ENCODE measurements around the gene CHML.
"Not testable (repeated sequence)": the region's sequence is repeated elsewhere in the genome, so short reads cannot be mapped to it uniquely, and the experiment has no call there.

Gene CHML, protein sequence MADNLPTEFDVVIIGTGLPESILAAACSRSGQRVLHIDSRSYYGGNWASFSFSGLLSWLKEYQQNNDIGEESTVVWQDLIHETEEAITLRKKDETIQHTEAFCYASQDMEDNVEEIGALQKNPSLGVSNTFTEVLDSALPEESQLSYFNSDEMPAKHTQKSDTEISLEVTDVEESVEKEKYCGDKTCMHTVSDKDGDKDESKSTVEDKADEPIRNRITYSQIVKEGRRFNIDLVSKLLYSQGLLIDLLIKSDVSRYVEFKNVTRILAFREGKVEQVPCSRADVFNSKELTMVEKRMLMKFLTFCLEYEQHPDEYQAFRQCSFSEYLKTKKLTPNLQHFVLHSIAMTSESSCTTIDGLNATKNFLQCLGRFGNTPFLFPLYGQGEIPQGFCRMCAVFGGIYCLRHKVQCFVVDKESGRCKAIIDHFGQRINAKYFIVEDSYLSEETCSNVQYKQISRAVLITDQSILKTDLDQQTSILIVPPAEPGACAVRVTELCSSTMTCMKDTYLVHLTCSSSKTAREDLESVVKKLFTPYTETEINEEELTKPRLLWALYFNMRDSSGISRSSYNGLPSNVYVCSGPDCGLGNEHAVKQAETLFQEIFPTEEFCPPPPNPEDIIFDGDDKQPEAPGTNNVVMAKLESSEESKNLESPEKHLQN

DNA sequence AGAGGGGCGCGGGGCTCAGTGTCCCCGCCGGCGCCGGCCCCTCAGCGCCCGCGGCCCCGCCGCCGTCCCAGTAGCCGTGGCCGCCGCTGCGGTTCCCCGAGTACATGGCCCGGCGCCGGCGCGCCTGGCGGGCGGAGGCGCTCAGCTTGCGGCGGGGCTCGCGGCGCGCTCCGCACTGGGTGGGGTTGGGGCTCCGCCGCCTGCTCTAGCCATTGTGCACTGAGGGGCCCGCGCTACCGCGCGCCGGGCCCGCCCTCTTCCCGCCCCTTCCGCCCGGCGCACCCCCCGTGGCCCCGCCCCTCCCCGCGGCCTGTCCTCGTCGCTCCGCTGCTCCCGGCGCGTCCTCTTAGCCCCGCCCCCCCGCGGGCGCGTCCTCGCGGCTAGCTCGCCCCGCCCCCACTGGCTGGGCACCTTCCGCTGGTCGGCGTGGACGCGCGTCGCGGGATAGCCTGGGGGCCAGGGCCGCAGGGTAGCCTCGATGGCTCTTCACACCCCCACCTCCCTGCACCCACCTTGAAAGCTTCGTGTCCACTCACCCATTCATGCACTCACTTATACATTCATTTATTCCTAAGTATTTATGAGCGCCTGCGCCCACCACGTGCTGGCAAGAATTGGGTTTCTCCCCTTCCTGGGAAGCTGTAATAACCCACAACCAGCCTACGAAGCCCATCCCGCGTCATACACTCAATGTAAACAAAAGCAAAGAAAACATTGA, at the start of gene CHML, which contains the start of gene OPN3:
TSS of gene CHML (minus strand) at position 221 of the 718 bp plus-strand sequence. CDS start 4,603 bp downstream, outside the sequence.
TSS of gene OPN3 (minus strand) at position 221 of the 718 bp plus-strand sequence. CDS start at position 106, 115 bp downstream.
- Histone ChIP-seq H3K4me1 (ENCODE audit: control insufficient read depth in 1 of 2, insufficient read depth in 2 of 2, low read length in 2 of 2) (peaks cover 0 to 7% of the 10 kb centered on the region in 2 donors), H3K9me3 (ENCODE audit: control insufficient read depth in 1 of 2, low read length in 2 of 2) (no peaks in the 10 kb centered on the region), H3K36me3 (ENCODE audit: control insufficient read depth in 1 of 2, insufficient read depth in 2 of 2, low read length in 2 of 2) (peaks cover 0 to 2% of the 10 kb centered on the region in 2 donors), H3K4me3 (ENCODE audit: low read depth in 1 of 2, low read length in 2 of 2) (peak within 1 kb of the TSS; percentile 84 to 85), H3K27me3 (ENCODE audit: low read depth, low read length) (no peaks in the 10 kb centered on the region), H3K27ac (ENCODE audit: low read length) (peak within 1 kb of the TSS; percentile 46)

GRCh38 chr1:241688940-241689368, 48.8 kb upstream of the CHML start:
- no peaks in the 10 kb centered on the region for H3K9me3 ChIP-seq (ENCODE audit: control insufficient read depth in 1 of 2, low read length in 2 of 2)
- no peak overlapping the region for H3K27ac ChIP-seq (ENCODE audit: low read length)

GRCh38 chr1:241684108-241684507, 43.9 kb upstream of the CHML start:
- Histone ChIP-seq H3K36me3 (ENCODE audit: control insufficient read depth in 1 of 2, insufficient read depth in 2 of 2, low read length in 2 of 2) (no peaks in the 10 kb centered on the region), H3K4me3 (ENCODE audit: low read depth in 1 of 2, low read length in 2 of 2) (no peak overlapping the region), H3K4me1 (ENCODE audit: control insufficient read depth in 1 of 2, insufficient read depth in 2 of 2, low read length in 2 of 2) (no peaks in the 10 kb centered on the region), H3K27me3 (ENCODE audit: low read depth, low read length) (no peaks in the 10 kb centered on the region), H3K9me3 (ENCODE audit: control insufficient read depth in 1 of 2, low read length in 2 of 2) (no peaks in the 10 kb centered on the region), H3K27ac (ENCODE audit: low read length) (no peak overlapping the region)

More at GRCh38 chr1:241688940-241689368, 48.8 kb upstream of the CHML start:
- H3K27me3 ChIP-seq (ENCODE audit: low read depth, low read length): no peaks in the 10 kb centered on the region
- H3K36me3 ChIP-seq (ENCODE audit: control insufficient read depth in 1 of 2, insufficient read depth in 2 of 2, low read length in 2 of 2): no peaks in the 10 kb centered on the region
- no peaks in the 10 kb centered on the region for H3K4me1 ChIP-seq (ENCODE audit: control insufficient read depth in 1 of 2, insufficient read depth in 2 of 2, low read length in 2 of 2)
- H3K4me3 ChIP-seq (ENCODE audit: low read depth in 1 of 2, low read length in 2 of 2): no peak overlapping the region

- no peaks in the 10 kb centered on the region for H3K9me3 ChIP-seq (ENCODE audit: control insufficient read depth in 1 of 2, low read length in 2 of 2)
- no peak overlapping the region for H3K27ac ChIP-seq (ENCODE audit: low read length)
- H3K27me3 ChIP-seq (ENCODE audit: low read depth, low read length): no peaks in the 10 kb centered on the region
- no peaks in the 10 kb centered on the region for H3K4me1 ChIP-seq (ENCODE audit: control insufficient read depth in 1 of 2, insufficient read depth in 2 of 2, low read length in 2 of 2)
- H3K36me3 ChIP-seq (ENCODE audit: control insufficient read depth in 1 of 2, insufficient read depth in 2 of 2, low read length in 2 of 2): no peaks in the 10 kb centered on the region
- H3K4me3 ChIP-seq (ENCODE audit: low read depth in 1 of 2, low read length in 2 of 2): no peak overlapping the region
Observed at GRCh38 chr1:241682921-241683320, 42.8 kb upstream of the CHML start.

GRCh38 chr1:241681861-241682448, 41.8 kb upstream of the CHML start:
- not testable (repeated sequence) for H3K27me3 ChIP-seq (ENCODE audit: low read depth, low read length); H3K4me1 ChIP-seq (ENCODE audit: control insufficient read depth in 1 of 2, insufficient read depth in 2 of 2, low read length in 2 of 2); H3K36me3 ChIP-seq (ENCODE audit: control insufficient read depth in 1 of 2, insufficient read depth in 2 of 2, low read length in 2 of 2); H3K9me3 ChIP-seq (ENCODE audit: control insufficient read depth in 1 of 2, low read length in 2 of 2); H3K4me3 ChIP-seq (ENCODE audit: low read depth in 1 of 2, low read length in 2 of 2); H3K27ac ChIP-seq (ENCODE audit: low read length)

GRCh38 chr1:241679961-241680360, 39.8 kb upstream of the CHML start:
- Histone ChIP-seq H3K4me1 (ENCODE audit: control insufficient read depth in 1 of 2, insufficient read depth in 2 of 2, low read length in 2 of 2) (no peaks in the 10 kb centered on the region), H3K36me3 (ENCODE audit: control insufficient read depth in 1 of 2, insufficient read depth in 2 of 2, low read length in 2 of 2) (no peaks in the 10 kb centered on the region), H3K27ac (ENCODE audit: low read length) (no peak overlapping the region), H3K9me3 (ENCODE audit: control insufficient read depth in 1 of 2, low read length in 2 of 2) (no peaks in the 10 kb centered on the region), H3K27me3 (ENCODE audit: low read depth, low read length) (no peaks in the 10 kb centered on the region), H3K4me3 (ENCODE audit: low read depth in 1 of 2, low read length in 2 of 2) (no peak overlapping the region)

- no peaks in the 10 kb centered on the region for H3K36me3 ChIP-seq (ENCODE audit: control insufficient read depth in 1 of 2, insufficient read depth in 2 of 2, low read length in 2 of 2)
- H3K4me1 ChIP-seq (ENCODE audit: control insufficient read depth in 1 of 2, insufficient read depth in 2 of 2, low read length in 2 of 2): no peaks in the 10 kb centered on the region
- H3K4me3 ChIP-seq (ENCODE audit: low read depth in 1 of 2, low read length in 2 of 2): no peak overlapping the region
- no peaks in the 10 kb centered on the region for H3K9me3 ChIP-seq (ENCODE audit: control insufficient read depth in 1 of 2, low read length in 2 of 2)
- H3K27me3 ChIP-seq (ENCODE audit: low read depth, low read length): no peaks in the 10 kb centered on the region
- no peak overlapping the region for H3K27ac ChIP-seq (ENCODE audit: low read length)
Observed at GRCh38 chr1:241679404-241679803, 39.2 kb upstream of the CHML start.

GRCh38 chr1:241678536-241678935, 38.4 kb upstream of the CHML start:
- no peak overlapping the region for H3K4me3 ChIP-seq (ENCODE audit: low read depth in 1 of 2, low read length in 2 of 2)
- H3K27ac ChIP-seq (ENCODE audit: low read length): no peak overlapping the region
- H3K36me3 ChIP-seq (ENCODE audit: control insufficient read depth in 1 of 2, insufficient read depth in 2 of 2, low read length in 2 of 2): no peaks in the 10 kb centered on the region
- no peaks in the 10 kb centered on the region for H3K27me3 ChIP-seq (ENCODE audit: low read depth, low read length)
- H3K9me3 ChIP-seq (ENCODE audit: control insufficient read depth in 1 of 2, low read length in 2 of 2): no peaks in the 10 kb centered on the region
- H3K4me1 ChIP-seq (ENCODE audit: control insufficient read depth in 1 of 2, insufficient read depth in 2 of 2, low read length in 2 of 2): no peaks in the 10 kb centered on the region

GRCh38 chr1:241677201-241677600, 37.0 kb upstream of the CHML start:
- H3K4me3 ChIP-seq (ENCODE audit: low read depth in 1 of 2, low read length in 2 of 2): no peak overlapping the region
- H3K9me3 ChIP-seq (ENCODE audit: control insufficient read depth in 1 of 2, low read length in 2 of 2): no peaks in the 10 kb centered on the region
- H3K27me3 ChIP-seq (ENCODE audit: low read depth, low read length): no peaks in the 10 kb centered on the region
- no peaks in the 10 kb centered on the region for H3K4me1 ChIP-seq (ENCODE audit: control insufficient read depth in 1 of 2, insufficient read depth in 2 of 2, low read length in 2 of 2)
- H3K36me3 ChIP-seq (ENCODE audit: control insufficient read depth in 1 of 2, insufficient read depth in 2 of 2, low read length in 2 of 2): no peaks in the 10 kb centered on the region
- no peak overlapping the region for H3K27ac ChIP-seq (ENCODE audit: low read length)

- Histone ChIP-seq H3K4me1 (ENCODE audit: control insufficient read depth in 1 of 2, insufficient read depth in 2 of 2, low read length in 2 of 2) (no peaks in the 10 kb centered on the region), H3K27me3 (ENCODE audit: low read depth, low read length) (no peaks in the 10 kb centered on the region), H3K27ac (ENCODE audit: low read length) (no peak overlapping the region), H3K4me3 (ENCODE audit: low read depth in 1 of 2, low read length in 2 of 2) (no peak overlapping the region), H3K9me3 (ENCODE audit: control insufficient read depth in 1 of 2, low read length in 2 of 2) (no peaks in the 10 kb centered on the region), H3K36me3 (ENCODE audit: control insufficient read depth in 1 of 2, insufficient read depth in 2 of 2, low read length in 2 of 2) (no peaks in the 10 kb centered on the region)
Observed at GRCh38 chr1:241675983-241676382, 35.8 kb upstream of the CHML start.
